ENCODE data around the gene TACR2.

TACR2 gene

GRCh38 chr10:69361303-69361614 is 55.5 kb downstream of the TACR2 start:
- DNase-seq = peak in 5 of 42 donors; percentile 16 to 39 (median 28)
- intact Hi-C loops (cut with DNase I) = no loop called here

- intact Hi-C loops (cut with DNase I) = no loop called here
- peak in 1 of 42 donors; percentile 53 for DNase-seq
Observed at GRCh38 chr10:69360485-69361302, 56.0 kb downstream of the TACR2 start.

- no peak for DNase-seq
- intact Hi-C loops (cut with DNase I) = no loop called here
Observed at GRCh38 chr10:69359594-69359993, 57.1 kb downstream of the TACR2 start.

- intact Hi-C loops (cut with DNase I) = no loop called here
- no peak for DNase-seq
Observed at GRCh38 chr10:69359148-69359547, 57.6 kb downstream of the TACR2 start.

GRCh38 chr10:69358148-69358795 is 58.4 kb downstream of the TACR2 start:
- intact Hi-C loops (cut with DNase I) = no loop called here

GRCh38 chr10:69356187-69356586 is 60.5 kb downstream of the TACR2 start:
- no peak for DNase-seq
- intact Hi-C loops (cut with DNase I) = no loop called here

More at GRCh38 chr10:69358148-69358795, 58.4 kb downstream of the TACR2 start:
- DNase-seq = no peak

GRCh38 chr10:69353977-69354635 is 62.6 kb downstream of the TACR2 start:
- intact Hi-C loops (cut with DNase I) = no loop called here
- no peak for DNase-seq
